DND-41 (cell line): ENCODE data around the gene TXNDC2.

ENCODE experiments used
- ATAC-seq: fragments of 200-7000 bp; cut with Tn5 transposase; 3 replicates; pipeline ENCODE4 v1.9.1; 2021; ENCODE audit warnings: low read depth; ENCODE audit not compliant: insufficient read depth
- DNase-seq: peaks from one replicate; pipeline ENCODE4 v3.0.0-alpha.2; 2020
- H2AFZ ChIP-seq: 2 replicates; pipeline ENCODE4 v1.6.0; 2012; ENCODE audit warnings: low read depth, low read length
- H3K27ac ChIP-seq: 2 replicates; pipeline ENCODE4 v1.5.1; 2012; ENCODE audit warnings: low read length, inconsistent platforms
- H3K27me3 ChIP-seq: fragments of 200-600 bp; sonication (generic); 2 replicates; pipeline ENCODE4 v1.6.0; 2012; ENCODE audit warnings: low read length, mild to moderate bottlenecking, inconsistent platforms; ENCODE audit not compliant: insufficient read depth, poor library complexity
- H3K36me3 ChIP-seq: 2 replicates; pipeline ENCODE4 v1.5.1; 2012; ENCODE audit warnings: low read length, inconsistent platforms; ENCODE audit not compliant: insufficient read depth
- H3K4me1 ChIP-seq: 2 replicates; pipeline ENCODE4 v1.5.1; 2012; ENCODE audit warnings: mild to moderate bottlenecking, low read length; ENCODE audit not compliant: insufficient read depth
- H3K4me2 ChIP-seq: 2 replicates; pipeline ENCODE4 v1.6.0; 2012; ENCODE audit warnings: mild to moderate bottlenecking, moderate library complexity, low read length, inconsistent platforms; ENCODE audit not compliant: insufficient read depth
- H3K4me3 ChIP-seq, 2 experiments: fragments of 200-600 bp in 1 of 2; shearing (Covaris generic) in 1 of 2; 2 replicates each; pipeline ENCODE4 v1.5.1; 2012 to 2016; ENCODE audit warnings: inconsistent platforms in 2 of 2, low read length in 2 of 2, mild to moderate bottlenecking in 2 of 2, low read depth in 1 of 2, moderate library complexity in 1 of 2
- H3K79me2 ChIP-seq: 2 replicates; pipeline ENCODE4 v1.6.0; 2012; ENCODE audit warnings: low read length, inconsistent platforms; ENCODE audit not compliant: insufficient read depth
- H3K9ac ChIP-seq: 2 replicates; pipeline ENCODE4 v1.6.0; 2012; ENCODE audit warnings: low read depth, mild to moderate bottlenecking, inconsistent platforms, low read length, moderate library complexity
- H3K9me3 ChIP-seq: 2 replicates; pipeline ENCODE4 v1.5.1; 2012; ENCODE audit warnings: low read length, moderate library complexity, mild to moderate bottlenecking, inconsistent platforms; ENCODE audit not compliant: insufficient read depth, severe bottlenecking
- H4K20me1 ChIP-seq: 2 replicates; pipeline ENCODE4 v1.6.0; 2012; ENCODE audit warnings: low read length; ENCODE audit not compliant: insufficient read depth
- EZH2 ChIP-seq: IDR thresholded peaks from 3 replicates; pipeline ENCODE4 v1.6.1; 2012; ENCODE audit warnings: borderline replicate concordance, low read depth, mild to moderate bottlenecking, moderate library complexity, low read length, inconsistent platforms; ENCODE audit not compliant: severe bottlenecking
- TF ChIP-seq, protein P1 (sequence below): IDR thresholded peaks from 2 replicates; pipeline ENCODE4 v1.5.1; 2012; ENCODE audit warnings: borderline replicate concordance, low read length, moderate library complexity, mild to moderate bottlenecking; ENCODE audit not compliant: poor library complexity, severe bottlenecking; ENCODE audit errors: extremely low read depth

TXNDC2 gene

GRCh38 chr18:9865764-9866490, 19.8 kb upstream of the TXNDC2 start:
- Histone ChIP-seq H3K9me3 (peaks cover 8% of the 10 kb centered on the region), H3K9ac (no peak overlapping the region), H3K4me1 (peaks cover 6% of the 10 kb centered on the region; the same call in 1 of the 2 replicates), H3K4me2 (no peak overlapping the region), H2AFZ (no peak overlapping the region), H4K20me1 (no peaks in the 10 kb centered on the region), H3K27me3 (no peaks in the 10 kb centered on the region), H3K4me3 (no peak overlapping the region), H3K79me2 (no peaks in the 10 kb centered on the region), H3K27ac (no peak overlapping the region), H3K36me3 (no peaks in the 10 kb centered on the region)
- ATAC-seq: no peak
- TF ChIP-seq, protein P1, sequence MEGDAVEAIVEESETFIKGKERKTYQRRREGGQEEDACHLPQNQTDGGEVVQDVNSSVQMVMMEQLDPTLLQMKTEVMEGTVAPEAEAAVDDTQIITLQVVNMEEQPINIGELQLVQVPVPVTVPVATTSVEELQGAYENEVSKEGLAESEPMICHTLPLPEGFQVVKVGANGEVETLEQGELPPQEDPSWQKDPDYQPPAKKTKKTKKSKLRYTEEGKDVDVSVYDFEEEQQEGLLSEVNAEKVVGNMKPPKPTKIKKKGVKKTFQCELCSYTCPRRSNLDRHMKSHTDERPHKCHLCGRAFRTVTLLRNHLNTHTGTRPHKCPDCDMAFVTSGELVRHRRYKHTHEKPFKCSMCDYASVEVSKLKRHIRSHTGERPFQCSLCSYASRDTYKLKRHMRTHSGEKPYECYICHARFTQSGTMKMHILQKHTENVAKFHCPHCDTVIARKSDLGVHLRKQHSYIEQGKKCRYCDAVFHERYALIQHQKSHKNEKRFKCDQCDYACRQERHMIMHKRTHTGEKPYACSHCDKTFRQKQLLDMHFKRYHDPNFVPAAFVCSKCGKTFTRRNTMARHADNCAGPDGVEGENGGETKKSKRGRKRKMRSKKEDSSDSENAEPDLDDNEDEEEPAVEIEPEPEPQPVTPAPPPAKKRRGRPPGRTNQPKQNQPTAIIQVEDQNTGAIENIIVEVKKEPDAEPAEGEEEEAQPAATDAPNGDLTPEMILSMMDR: no peak
- TF ChIP-seq EZH2: no peak
- DNase-seq: no peak

DNA sequence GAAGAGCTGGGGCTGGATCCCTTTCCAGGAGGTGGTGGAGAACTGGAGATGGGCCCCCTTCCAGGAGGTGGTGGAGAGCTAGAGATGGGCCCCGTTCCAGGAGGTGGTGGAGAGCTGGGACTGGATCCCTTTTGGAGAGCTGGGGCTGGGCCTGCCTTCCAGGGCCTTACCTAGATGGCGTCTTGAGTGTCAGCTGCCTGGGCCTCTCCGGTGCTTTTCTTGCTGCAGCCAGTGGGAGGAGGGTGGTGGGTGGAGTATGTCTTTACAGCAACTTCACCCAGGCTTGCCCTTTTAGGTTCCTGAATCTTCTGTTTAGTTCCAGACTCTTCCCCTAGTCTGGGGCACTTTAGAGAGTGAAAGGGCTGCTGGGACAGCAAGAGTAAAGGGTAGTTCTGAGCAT, 19.1 kb upstream of the TXNDC2 start:
- no peak overlapping the region for H3K9ac ChIP-seq
- no peaks in the 10 kb centered on the region for H3K36me3 ChIP-seq
- no peaks in the 10 kb centered on the region for H3K27me3 ChIP-seq
- no peak for TF ChIP-seq EZH2
- TF ChIP-seq, protein P1: no peak
- H3K4me3 ChIP-seq: no peak overlapping the region
- H3K9me3 ChIP-seq: peaks cover 8% of the 10 kb centered on the region
- no peaks in the 10 kb centered on the region for H4K20me1 ChIP-seq
- H3K27ac ChIP-seq: no peak overlapping the region
- ATAC-seq: no peak
- H3K4me2 ChIP-seq: no peak overlapping the region
- no peak overlapping the region for H2AFZ ChIP-seq
- no peaks in the 10 kb centered on the region for H3K79me2 ChIP-seq
- no peak for DNase-seq
- peaks cover 6% of the 10 kb centered on the region; the same call in 1 of the 2 replicates for H3K4me1 ChIP-seq

- ATAC-seq (no peak), DNase-seq (no peak)
- Histone ChIP-seq H3K4me1 (peaks cover 6% of the 10 kb centered on the region; the same call in 1 of the 2 replicates), H3K27ac (no peak overlapping the region), H4K20me1 (no peaks in the 10 kb centered on the region), H3K9me3 (peaks cover 8% of the 10 kb centered on the region), H2AFZ (no peak overlapping the region), H3K4me3 (no peak overlapping the region), H3K36me3 (no peaks in the 10 kb centered on the region), H3K27me3 (no peaks in the 10 kb centered on the region), H3K9ac (no peak overlapping the region), H3K4me2 (no peak overlapping the region), H3K79me2 (no peaks in the 10 kb centered on the region)
- TF ChIP-seq EZH2: no peak
- TF ChIP-seq, protein P1: no peak
These were observed 18.6 kb upstream of the TXNDC2 start for GRCh38 chr18:9867071-9867594.
